Measurements from ENCODE around the gene SPOP.

DNA sequence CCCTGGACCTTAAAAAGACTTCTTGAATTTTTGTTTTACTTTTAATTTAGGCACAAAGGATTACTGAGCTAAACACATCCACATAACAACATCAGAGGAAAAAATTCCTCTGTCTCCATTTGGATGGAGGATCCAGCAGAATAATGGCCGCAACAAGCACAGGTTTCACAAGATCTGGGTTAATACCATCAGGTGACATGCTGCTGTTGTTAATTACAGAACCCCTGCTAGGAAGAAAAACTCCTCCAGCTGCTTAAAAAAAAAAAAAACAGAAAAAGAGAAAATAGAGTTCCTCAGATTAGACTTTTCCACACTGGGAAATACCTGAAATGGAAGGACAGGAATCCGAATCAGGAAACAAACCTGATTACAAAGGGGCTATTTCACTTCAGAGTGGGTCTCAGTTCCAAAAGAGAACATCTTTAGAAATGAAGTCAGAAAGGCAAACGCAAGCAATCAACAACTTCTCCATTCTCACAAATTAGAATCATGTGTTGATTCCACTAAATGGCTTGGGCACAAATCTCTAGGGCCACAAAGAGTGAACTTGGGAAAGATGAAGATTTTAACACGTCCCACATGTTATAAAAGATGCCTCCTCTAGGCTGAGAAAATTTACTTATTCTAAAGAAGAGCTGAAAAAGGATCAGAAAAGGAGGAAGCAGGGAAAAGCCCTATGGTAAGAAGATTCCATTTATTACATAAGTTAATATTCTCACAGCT lies 44.0 kb downstream of the SPOP start:
- TF ChIP-seq, protein P1, sequence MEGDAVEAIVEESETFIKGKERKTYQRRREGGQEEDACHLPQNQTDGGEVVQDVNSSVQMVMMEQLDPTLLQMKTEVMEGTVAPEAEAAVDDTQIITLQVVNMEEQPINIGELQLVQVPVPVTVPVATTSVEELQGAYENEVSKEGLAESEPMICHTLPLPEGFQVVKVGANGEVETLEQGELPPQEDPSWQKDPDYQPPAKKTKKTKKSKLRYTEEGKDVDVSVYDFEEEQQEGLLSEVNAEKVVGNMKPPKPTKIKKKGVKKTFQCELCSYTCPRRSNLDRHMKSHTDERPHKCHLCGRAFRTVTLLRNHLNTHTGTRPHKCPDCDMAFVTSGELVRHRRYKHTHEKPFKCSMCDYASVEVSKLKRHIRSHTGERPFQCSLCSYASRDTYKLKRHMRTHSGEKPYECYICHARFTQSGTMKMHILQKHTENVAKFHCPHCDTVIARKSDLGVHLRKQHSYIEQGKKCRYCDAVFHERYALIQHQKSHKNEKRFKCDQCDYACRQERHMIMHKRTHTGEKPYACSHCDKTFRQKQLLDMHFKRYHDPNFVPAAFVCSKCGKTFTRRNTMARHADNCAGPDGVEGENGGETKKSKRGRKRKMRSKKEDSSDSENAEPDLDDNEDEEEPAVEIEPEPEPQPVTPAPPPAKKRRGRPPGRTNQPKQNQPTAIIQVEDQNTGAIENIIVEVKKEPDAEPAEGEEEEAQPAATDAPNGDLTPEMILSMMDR (IDR thresholded peaks at IDR 0.05 in 4 of 5, conservative IDR thresholded peaks at IDR 0.05 in 1 of 5), result no peak
- no peak for TF ChIP-seq POLR2A (IDR thresholded peaks at IDR 0.05)

Measured in gastrocnemius medialis (tissue), 4 donors.